HG02840 (cell line): ENCODE measurements around the gene RBM11.

Experiments used
- ATAC-seq: cut with Tn5 transposase; IDR thresholded peaks from one replicate; pipeline ENCODE4 v1.9.1; 2021; ENCODE audit warnings: mild to moderate bottlenecking, moderate library complexity, moderate number of reproducible peaks; ENCODE audit not compliant: unreplicated experiment, low FRiP score

RBM11 gene

DNA sequence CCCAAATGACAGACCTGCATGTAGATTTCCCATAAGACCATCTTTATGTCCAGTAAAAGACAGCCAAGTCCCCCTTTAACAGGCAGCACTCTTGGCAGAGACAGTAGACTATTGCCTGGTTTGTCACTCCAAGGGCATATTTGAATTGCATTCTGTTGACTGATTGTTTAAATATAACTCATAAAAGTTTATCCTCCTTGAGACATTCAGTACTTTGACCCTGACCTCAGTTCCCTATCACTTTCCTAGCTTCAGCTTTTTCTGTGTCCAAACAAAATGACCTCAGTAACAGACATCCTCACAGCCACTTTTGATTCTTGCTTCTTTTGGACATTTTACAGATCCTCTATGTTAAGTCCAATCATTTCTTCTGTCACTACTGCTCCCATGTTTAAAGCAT, 51.1 kb downstream of the RBM11 start:
- ATAC-seq, result no peak

DNA sequence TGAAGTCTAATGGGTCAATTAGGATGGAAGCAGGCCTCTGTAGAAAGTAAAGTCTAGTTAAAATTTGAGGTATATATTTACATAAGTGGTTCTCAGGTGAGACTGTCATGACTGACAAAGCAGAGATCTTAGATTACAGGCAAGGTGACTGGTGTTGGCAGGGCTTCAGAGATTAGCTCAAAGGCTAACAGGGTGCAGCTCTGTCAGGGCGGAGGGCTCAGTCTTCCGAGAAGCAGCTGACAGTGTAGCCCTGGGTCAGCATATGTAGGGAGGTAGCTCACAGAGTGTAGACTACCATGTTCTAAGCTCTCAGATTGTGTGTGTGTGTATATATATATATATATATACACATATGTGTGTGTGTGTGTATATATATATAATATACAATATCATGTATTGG, 54.7 kb downstream of the RBM11 start:
- ATAC-seq, result no peak

DNA sequence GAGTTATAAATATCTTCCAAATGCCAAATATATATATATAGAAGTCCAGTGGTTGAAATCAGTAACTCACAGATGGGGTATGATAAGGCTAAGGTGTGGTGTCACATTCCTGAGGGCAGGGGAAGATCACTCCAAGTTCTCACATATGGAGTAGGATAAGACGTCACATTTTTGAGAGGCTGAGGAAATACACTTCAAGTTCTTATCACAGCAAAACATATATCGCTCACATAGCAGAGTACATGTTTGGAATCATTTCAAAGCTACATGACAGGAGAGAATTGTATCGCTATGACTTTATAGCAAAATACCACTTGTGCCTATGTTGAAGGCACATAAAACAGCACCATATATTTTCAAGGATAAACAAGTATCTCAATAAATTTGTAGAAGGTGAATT, 55.1 kb downstream of the RBM11 start:
- no peak for ATAC-seq

DNA sequence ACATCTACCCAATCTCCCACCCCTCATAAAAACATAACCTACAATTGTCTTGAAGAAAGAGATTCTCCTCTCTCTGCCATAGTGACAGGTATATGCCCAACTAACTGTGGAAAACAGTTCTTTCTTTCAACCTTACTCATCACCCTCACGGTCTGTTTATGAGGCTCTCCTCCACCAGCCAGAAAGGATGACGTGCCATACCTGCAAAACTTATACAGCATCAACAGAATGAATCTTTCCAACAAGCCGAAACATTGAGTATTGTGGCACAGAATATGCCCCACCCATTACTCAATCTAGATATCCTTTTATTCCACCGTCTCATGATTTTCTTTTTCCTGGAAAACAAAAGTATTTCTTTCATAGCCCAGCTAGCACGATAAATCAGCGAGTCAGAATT, 55.7 kb downstream of the RBM11 start:
- no peak for ATAC-seq

DNA sequence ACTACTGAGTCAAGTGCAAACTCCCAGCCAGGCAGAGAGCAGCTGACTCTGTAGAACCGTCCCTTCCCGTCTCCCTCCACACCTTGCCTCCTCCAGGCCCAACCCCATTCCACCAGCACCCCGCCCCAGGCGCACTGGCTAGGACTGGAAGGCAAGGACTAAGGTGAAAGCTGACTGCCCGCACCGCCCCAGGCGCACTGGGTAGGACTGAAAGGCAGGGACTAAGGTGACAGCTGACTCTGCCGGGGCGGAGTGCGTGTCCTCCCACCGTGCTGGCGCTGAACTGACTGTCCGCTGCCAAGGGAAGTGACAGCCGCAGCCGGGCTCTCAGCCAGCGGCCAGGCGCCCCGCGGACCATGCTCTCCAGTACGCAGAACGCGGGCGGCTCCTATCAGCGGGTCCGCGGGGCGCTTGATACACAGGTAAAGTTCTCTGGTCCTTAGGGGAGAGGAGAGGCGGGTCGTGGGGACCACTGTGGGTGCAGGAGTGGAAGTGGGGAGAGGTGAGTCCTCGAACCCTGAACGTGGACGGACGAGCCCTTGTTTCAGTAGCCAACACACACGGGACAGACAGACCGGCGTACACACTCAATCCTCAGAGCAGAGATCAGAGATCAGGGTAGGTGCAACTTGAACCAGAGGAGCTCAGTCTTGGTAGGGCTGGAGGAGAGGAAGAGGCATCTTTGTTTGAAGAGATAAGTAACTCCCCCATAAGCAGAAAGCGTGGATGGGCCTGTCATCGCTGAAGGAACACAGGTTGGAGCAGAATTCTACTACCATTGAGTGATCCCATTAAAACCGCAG, 58.0 kb downstream of the RBM11 start:
- ATAC-seq, result no peak

DNA sequence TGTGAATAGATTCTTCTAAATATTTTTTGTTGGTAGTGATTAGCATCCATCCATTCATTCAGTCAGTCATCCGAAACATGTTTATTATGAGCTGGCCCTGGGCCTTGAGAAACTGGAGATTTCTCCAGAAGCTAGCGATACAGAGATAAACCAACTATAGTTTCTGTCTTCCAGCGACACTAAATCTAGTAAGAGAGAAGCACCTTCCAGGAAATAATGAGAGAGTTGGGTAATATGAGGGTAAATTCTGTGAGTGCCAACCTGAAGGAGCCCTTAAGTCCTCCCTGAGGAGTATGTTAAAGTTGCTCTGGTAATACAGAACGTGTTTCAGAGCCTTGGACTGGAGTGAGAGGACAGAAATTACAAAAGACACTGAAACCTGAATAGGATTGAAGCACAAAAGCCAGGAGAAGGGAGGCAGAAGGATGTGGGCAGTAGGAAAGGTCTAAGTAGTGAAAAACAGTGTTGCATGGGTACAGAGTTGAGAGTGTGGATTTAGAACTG, 59.8 kb downstream of the RBM11 start:
- no peak for ATAC-seq
